ENCODE measurements around the gene MAML3.

Gene MAML3

DNA sequence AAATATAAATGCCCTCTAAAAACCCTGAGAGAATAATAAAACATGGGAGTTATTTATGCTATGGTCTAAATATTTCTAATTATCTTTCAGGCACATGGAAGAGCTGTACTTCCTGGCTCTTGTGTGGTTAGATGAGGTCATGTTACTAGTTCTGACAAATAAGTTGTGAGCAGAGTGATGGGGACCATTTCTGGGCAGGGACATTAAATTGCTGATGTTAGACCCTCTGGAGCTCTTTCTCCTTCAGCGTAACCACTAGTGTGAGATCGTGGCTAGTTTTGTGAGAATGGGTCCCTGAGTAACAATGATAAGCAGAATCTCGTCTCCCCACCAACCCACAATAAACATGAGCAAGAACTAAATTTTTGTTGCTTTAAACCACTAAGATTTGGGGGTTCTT, 108.0 kb downstream of the MAML3 start:
- DNase-seq (ENCODE audit: low read depth): no peak

DNA sequence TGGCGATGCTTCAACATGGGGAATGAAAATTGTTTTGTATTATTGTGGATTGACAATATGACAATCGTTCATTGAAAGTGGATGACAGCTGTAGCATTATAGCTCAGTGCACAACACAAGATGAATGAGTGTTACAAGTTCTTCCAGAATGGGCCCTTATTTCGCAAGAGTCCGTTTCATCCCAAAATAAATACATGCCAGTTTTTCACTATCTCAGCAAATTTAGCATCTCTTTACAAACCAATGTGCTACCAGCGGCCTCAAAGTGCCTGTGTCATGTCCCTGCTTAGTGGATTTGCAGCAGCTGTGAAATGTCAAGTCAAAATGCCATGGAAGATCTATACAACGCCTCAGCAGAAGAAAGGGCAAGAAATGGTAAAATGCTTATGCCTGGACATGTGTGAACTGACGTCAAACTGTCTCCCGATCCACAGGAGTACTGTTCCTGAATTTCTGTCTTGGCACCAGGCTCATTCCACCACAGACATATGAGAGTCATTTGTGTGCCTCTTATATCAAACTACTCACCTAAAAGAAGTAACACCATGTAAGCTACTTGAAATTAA, 109.6 kb downstream of the MAML3 start:
- no peak for DNase-seq (ENCODE audit: low read depth)

DNA sequence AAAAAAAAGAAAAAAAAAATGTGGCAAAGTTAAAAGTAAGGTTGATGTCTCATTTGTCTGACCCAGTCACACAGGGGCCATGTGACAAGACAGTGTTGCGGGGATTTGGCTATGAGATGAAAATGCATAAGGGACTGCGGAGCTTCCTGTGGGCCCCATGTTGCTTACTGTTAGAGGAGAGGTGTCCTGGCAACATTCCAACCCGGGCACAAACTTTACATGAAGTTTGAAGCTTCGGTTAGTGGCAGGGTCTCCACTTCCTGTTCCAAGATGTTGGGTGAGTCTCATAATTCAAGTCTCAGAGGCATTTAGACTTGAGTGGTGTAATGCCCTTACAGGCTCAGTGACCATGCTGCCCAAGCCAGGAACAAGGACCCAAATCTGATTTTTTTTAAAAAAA, 111.3 kb downstream of the MAML3 start:
- no peak for DNase-seq (ENCODE audit: low read depth)

DNA sequence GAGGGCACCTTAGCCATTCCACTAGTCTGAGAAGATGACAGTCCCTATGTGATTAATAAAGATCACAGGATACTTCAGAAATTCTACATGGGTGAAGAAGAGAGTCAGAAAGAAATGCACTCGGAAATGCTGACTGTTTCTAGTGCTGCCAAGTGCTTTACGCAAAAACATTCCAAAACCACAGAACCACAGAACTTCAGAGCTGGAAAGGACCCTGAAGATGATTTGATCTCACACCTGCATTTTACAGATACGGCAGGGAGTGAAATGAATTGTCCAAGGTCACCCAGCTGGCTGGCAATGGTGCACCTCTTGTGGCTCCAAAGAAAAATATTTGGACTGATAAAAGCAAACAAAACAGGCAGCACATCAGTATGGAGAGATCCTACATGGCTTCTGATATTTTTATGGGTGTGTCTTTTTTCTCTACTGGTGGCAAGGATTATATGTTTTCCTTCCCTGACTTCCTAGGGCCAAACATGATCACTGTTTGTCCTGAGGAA, 115.9 kb downstream of the MAML3 start:
- no peak for DNase-seq (ENCODE audit: low read depth)

DNA sequence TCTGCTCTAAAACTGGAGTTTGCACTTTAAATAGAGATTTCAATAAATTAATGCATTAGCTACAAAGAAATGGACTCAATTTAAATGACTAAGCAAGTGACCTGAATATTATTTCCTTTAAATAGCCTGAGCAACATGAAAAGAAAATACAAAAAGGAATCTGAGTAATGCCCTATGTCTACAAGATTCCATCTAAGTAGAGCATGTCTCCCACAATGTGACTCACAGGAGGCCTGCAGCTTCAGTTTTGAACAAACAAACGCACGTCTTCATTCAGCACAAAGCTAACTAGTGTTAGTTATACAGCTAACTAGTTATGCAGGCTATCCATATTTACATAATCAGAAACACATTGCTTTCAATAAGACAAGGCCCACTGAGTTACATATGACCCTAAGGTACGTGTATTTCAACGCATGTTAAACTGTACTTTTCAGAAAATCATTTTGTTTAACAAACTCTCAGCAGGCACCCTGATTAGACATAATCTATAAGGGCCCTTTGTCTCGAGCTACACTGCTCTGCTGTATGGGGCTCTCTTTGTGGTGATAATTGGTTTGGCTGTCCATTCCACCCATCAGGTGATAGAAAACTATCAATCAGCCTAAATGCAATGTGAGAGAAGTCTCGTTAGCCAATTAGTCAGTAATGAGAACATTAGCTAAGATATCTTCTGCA, 116.5 kb downstream of the MAML3 start:
- DNase-seq (ENCODE audit: low read depth): no peak

DNA sequence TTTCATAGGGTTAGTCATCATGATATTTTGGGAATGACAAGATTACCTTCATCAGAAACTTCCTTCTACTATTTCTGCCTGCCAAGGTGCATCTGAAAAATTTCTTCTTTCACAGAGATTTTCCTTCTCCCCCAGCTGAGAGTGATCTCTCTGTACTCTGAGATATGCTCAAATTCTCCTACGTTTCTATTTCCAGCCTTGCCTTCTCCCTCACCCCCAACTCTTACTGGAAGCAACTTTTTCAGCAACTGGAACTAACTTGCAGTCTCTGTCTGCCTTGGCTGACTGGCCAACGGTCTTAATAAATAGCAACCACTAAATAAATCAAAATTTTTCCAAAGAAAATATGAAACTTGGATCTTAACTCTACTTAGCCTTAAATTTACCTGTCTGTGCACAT, 122.3 kb downstream of the MAML3 start:
- no peak for DNase-seq (ENCODE audit: low read depth)

DNA sequence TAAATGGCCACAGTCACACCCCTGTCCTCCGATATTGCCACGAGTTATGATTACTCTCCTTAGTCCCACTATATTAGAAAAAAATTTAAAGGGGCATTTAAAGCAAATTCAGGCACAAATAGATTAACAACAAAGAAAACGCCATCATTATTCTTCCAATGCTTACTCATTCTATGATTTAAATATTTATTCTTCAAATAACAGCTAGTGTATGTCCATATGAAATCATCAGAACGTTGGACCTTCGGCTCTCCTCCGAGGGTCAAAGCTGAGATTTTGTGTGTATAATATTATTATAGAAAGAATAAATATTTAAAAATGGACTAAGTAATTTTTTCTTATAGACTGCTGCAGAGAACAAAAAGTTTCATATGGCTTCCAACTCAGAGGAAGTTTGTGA, 122.9 kb downstream of the MAML3 start:
- no peak for DNase-seq (ENCODE audit: low read depth)

DNA sequence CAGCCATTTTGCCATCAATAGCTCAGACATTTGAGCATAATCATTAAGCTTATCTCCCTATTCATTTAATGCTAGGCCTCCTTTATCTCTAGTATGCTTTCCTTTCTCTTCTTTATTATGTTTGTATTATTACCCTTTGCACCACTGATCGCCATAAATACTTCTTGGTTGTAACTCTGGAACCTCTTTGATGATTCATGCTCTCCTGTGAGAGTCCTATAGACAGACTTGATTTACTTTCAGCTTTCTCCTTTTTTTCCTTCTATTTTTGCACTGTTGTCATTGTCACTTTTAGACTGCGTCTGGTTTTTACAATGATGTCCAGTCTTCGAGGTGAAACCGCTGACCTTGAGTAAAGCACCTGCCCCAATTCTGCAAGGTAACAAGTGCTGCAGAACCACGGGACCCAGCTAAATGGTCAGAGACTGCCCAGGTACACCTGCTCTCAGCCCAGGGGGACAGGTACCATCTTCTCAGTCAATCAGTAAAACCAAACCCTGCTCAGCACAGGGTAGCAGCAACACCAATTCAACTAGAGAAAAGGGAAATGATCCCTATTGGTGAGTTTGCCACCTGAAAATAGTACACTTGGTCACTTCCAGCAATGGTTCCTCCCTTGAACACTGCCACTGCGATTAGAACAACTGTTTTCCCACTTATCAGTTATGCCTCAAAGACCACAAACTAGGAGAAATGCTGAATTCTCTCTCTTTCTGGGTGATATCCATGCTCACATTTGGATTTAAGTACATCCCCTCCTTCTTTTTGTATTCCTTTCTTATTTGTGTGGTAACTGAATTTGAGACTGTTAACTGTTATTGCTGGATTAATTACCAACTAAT, 125.1 kb downstream of the MAML3 start:
- no peak for DNase-seq (ENCODE audit: low read depth)

DNA sequence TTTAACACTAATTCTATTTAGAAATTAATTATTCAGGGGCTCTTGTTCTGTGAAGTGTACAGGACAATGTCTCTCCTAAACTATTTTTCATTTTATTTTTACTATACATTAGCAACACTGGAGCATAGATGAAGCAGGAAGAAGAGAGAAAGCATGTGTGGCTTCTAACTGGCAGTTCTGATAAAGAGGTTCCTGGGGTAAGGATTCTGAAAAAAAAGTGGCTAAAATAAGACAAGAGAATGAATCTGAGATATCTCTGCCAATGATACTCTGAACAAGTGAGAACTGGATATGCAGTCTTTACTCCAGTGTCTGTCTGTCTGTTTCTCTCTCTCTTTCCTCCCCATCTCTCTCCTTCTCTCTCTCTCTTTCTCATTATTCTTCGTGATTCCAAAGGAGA, 125.9 kb downstream of the MAML3 start:
- DNase-seq (ENCODE audit: low read depth): no peak

DNA sequence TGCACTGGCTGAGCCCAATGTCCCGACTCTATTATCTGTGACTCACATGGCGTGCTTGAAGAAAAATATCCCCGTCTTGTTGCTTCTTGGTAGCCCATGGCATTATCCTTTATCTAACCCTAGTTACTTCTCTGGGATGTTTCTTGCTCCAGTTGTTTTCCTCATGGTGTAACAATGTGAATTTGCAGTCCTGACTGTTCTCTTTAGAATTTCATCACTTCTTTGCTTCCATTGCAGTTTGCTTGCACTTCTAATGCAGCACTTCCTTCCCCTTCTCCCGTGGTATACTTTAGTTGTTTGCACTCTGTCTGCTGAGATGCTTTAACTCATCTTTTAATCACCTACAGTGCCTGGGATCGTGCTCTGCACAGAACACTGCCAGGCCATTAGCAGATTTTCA, 126.9 kb downstream of the MAML3 start:
- no peak for DNase-seq (ENCODE audit: low read depth)

DNA sequence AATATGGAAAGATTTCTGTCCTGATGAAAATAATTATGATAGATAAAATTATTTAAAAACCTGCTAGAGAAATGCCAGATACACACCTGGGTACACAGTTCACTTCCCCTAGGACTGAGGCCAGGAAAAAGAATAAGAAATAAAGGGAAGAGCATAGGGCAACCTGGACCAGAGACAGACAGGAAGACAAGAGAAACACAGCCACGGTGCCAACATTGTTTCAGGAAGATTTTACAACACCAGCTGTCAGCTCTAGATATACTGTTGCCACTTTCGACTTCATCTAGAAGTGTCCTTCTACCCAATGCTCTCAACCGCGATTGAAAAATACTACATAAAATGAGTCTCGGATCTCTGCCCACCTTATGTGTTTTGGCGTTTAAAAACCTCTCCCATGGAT, 128.5 kb downstream of the MAML3 start:
- no peak for DNase-seq (ENCODE audit: low read depth)

DNA sequence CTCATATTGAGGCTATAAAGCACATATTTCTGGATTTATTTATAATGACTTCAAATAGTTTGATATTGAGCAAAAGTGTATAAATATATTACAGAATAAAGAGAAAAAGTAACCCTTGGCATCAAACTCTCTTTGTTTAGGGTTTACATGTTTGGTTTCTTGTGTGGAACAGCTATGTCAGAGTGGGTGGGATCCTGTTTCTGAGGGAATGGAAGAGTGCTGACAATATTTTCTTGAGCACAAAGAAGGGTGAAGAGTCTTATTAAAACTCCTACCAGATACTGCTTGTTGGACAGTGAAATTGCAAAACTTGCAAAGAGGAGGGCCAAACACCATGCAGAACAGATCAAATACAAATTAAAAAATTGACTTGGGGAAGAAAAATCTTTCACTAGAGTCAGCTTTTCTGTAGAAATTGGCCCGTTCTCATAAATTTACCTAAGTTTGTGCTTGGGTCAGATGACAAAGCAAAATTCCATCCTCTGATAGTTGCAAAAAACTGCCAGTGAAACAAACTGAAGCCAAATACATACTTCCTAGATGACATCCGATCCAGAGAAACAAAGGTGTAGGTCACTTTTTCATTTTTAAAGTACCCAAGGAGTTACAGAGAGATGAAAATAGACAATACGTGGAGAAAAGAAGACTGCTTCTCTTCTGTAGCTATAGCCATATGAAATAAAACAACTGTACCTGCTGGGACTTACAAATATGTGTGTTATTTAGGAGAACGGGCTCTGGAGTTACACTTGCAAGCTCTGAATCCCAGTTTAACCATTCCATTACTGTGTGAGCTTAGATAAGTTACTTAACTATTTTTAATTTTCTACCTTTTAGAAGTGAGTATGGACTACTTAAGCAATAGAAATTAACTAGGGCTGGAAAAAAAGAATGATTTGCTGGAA, 133.3 kb downstream of the MAML3 start:
- DNase-seq (ENCODE audit: low read depth): no peak

DNA sequence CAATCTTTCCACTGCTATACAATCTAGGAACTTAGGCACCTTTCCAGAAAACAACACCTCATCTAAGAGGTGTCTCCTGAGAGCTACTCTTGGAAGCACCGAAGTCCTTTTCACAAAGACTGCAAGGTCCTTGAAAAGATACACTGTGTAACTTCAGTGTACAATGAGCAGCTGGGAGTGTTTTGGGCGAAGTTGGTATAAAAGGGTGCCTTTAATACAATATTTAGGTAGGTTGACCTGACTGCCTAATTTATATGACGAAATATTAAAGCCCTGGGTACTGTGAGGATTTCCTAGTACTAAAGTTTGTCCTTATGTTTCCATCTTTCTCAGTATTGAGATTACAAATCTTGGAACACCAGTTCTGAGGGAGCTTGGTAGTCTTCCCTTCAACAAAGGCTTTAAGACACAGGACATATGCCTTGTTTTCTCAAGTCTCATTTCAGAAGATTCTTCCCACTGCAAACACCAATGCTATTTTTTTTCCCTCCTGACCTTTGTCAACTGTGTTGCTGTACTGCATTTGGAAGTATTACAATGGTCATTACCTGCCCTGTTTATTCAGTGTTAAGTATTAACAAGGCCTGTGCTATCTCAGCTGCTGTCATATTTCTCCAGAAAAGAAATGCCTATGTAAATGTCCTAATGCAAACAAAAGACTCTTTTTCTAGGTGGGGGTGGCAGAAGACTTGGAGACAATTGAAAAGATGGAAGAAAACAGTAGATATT, 134.2 kb downstream of the MAML3 start:
- no peak for DNase-seq (ENCODE audit: low read depth)

DNA sequence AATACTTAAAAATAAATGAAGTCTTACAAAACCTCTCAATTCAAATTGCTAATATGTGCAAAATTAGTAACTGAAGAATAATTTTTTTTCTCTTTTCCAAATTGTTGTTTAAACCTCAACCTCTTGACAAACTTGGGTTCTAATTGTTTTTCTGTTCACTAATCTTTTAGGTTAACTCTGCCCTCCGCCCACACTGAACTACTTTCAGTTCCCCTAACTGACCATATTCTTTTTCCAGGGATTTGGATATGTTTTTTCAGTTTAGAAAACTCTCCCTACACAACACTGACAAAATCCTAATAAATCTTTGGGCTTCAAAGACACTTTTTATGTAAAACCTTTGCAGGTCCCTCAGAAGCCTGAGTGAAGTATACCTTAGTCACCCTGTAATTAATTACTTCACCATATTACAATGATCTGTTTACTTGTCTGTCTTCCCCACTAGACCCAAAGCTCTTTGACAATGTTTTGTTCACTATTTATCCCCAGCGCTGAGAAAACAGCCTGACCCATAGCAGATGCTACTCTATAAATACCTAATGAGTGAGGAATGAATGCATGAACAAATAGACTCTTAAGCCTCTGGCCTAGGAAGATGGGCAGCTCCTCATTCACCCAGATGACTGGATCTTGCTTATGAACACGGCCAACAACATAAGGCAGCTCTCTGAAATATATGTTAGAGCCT, 134.9 kb downstream of the MAML3 start:
- DNase-seq (ENCODE audit: low read depth): no peak

DNA sequence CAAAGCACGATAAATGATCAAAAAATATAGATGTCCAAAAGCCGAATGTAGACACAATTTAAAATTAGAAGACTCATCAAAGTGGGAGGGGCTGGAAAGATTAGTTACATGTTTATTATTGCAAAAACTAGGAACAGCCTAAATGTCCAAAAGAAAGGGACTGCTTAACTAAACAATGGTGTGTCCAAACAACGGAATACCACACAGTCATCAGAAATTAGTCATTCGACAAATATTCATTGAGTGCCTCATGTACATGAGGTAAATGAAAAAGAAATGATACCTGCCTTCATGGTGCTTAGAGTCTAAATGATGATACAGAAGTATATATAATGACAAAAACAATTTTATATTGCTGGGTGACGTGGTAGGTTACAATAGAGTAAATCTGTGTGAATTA, 139.7 kb downstream of the MAML3 start:
- DNase-seq (ENCODE audit: low read depth): no peak

DNA sequence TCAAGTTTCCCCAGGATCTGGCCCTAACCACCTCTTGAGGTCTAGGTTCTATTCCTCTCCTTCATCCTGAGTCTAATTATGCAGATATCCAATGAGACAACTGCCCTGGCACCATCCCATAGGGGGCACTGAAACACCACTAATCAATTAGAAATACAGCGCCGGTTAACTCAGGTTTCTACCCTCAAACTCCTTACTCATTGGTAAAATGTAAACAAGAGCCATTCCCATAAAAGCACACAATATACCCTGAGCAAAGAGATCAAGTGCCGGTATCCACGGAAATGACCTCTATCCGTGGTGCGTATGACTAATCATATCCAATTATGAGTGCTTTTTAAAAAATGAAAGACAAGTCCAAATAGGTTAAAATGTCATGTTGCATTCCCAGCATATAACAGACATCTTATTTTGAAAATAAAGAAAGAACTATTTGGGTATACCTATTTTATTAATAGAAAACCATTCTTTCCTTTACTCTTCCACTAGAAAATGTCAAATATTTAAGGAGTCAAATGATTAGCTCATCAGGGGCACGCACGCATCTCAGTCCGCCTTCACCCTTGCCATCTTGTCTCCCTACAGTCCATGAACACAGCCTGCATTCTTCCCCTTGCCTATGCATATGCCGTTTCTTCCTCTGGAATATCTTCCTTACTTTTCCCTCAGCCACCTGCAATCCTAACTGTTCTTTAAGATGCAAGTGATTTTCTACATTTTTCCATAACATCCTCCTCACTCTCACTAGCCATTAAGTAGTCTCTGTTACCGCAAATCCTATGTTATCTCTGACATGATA, 141.1 kb downstream of the MAML3 start:
- peak; percentile 10 for DNase-seq (ENCODE audit: low read depth)

DNA sequence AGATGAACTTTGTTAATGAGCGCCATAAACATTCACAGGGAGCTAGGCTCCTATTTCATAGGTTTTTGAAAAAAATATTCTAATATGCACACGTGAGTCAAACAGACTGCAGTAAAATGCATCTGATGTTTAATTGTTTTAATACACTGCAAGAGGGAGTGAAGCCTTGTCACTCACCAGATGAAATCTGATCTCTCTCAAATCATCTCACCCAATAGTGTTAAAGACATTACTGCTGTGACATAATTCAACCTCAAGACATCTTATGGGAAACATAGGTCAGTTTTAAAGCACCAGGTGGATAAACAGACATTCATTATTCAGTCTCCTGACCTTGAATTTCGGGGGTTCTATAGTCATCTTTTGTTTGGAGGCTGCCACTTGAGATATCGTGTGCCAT, 148.3 kb downstream of the MAML3 start:
- no peak for DNase-seq (ENCODE audit: low read depth)

DNA sequence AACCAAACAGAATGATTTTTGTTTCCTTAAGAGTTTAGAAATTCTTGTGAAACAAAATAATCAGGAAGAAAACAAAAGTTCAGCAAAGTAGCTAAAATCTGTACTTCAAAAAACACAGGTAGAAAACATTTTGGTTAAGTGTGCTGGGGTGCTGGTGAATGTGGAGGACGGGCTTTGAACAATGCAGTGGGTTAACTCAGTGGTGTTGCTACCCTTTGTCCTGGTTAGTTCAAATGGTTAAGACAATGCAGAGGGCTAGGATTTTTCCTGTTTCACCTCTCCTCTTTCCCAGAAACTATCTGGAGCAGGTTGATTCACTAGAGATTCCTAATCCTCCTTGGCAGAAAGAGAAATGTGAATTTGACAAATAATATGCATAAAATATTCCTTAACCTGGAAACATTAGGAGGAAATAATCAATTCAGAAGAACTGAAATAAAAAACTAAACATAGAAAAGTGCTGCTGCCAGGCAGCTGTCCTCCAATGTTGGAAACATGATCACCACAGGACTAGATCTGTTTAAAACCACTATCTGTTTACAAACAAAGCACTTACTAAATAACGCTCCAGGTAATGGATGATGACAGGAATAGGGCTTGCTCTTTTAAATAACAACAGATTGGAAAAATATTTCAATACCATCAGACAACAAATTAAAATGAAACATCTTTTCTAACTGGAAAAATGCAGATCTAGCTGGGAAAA, 148.9 kb downstream of the MAML3 start:
- DNase-seq (ENCODE audit: low read depth): no peak

DNA sequence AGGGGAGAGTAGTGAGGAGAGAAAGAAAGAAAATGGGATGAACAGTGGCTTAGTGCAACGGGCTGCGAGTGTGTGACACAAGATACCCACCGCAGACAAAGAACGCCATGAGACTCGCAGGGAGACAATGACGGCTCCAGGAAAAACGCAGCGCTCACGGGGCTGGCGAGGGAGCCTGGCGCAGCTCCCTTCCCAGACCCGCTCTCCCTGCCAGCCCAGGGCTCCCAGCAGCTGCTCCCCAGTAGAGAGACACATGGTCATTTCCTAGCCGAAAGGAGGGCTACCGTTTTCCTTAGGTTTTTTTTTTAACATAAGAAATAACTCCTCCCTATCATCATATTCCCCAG, 149.5 kb downstream of the MAML3 start:
- no peak for DNase-seq (ENCODE audit: low read depth)
